ENCODE data around the gene ALMS1.
"Not testable (repeated sequence)": the region's sequence is repeated elsewhere in the genome, so short reads cannot be mapped to it uniquely, and the experiment has no call there.

The ALMS1 gene, protein sequence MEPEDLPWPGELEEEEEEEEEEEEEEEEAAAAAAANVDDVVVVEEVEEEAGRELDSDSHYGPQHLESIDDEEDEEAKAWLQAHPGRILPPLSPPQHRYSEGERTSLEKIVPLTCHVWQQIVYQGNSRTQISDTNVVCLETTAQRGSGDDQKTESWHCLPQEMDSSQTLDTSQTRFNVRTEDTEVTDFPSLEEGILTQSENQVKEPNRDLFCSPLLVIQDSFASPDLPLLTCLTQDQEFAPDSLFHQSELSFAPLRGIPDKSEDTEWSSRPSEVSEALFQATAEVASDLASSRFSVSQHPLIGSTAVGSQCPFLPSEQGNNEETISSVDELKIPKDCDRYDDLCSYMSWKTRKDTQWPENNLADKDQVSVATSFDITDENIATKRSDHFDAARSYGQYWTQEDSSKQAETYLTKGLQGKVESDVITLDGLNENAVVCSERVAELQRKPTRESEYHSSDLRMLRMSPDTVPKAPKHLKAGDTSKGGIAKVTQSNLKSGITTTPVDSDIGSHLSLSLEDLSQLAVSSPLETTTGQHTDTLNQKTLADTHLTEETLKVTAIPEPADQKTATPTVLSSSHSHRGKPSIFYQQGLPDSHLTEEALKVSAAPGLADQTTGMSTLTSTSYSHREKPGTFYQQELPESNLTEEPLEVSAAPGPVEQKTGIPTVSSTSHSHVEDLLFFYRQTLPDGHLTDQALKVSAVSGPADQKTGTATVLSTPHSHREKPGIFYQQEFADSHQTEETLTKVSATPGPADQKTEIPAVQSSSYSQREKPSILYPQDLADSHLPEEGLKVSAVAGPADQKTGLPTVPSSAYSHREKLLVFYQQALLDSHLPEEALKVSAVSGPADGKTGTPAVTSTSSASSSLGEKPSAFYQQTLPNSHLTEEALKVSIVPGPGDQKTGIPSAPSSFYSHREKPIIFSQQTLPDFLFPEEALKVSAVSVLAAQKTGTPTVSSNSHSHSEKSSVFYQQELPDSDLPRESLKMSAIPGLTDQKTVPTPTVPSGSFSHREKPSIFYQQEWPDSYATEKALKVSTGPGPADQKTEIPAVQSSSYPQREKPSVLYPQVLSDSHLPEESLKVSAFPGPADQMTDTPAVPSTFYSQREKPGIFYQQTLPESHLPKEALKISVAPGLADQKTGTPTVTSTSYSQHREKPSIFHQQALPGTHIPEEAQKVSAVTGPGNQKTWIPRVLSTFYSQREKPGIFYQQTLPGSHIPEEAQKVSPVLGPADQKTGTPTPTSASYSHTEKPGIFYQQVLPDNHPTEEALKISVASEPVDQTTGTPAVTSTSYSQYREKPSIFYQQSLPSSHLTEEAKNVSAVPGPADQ (N-terminal part only)

DNA sequence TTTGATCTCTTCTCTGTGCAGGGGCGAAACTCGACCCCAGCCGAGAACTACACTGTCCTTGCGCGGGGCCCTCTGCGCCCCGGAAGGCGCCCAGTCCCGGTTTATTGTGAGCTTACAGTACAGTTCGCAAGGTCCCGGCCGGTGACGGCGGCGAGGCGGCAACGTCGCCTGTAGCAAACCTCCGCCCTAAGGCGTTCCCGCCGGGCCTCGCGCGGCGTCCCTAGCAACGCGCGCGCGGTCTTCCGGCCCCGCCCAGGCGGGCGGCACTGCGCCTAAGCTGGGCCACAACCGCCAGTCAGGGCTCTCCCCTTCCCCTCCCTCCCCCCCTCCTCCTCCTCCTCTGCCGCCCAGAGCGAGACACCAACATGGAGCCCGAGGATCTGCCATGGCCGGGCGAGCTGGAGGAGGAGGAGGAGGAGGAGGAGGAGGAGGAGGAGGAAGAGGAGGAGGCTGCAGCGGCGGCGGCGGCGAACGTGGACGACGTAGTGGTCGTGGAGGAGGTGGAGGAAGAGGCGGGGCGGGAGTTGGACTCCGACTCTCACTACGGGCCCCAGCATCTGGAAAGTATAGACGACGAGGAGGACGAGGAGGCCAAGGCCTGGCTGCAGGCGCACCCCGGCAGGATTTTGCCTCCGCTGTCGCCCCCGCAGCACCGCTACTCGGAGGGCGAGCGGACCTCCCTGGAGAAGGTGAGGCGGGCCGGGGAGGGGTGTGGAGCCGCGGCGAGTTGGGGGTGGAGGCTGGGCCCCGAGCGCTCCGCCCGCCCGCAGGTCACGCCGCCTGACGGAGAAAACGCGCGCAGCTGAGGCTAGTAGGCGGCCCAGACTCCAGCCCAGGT is at the start of gene ALMS1:
Gene ALMS1, plus strand, starts transcription at position 333 of the 838 bp plus-strand sequence. Its CDS starts 33 bp downstream, at position 366.
- DNase-seq, result peak; percentile 94

DNA sequence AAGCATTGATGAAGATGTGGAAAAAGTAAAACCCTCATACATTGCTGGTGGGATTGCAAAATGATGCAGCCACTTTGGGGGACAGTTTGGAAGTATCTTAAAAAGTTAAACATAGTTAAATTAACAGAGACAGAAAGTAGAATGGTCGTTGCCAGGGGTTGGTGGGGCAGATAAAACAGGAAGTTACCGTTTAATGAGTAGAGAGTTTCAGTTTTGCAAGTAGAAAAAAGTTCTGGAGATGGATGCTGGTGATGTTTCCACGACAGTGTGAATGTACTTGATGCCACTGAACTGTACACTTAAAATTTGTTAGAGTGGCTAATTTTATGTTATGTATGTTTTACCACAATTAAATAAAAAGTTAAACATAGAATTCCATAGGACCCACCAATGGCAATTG is 47.8 kb upstream of the ALMS1 start:
- DNase-seq, result no peak

DNA sequence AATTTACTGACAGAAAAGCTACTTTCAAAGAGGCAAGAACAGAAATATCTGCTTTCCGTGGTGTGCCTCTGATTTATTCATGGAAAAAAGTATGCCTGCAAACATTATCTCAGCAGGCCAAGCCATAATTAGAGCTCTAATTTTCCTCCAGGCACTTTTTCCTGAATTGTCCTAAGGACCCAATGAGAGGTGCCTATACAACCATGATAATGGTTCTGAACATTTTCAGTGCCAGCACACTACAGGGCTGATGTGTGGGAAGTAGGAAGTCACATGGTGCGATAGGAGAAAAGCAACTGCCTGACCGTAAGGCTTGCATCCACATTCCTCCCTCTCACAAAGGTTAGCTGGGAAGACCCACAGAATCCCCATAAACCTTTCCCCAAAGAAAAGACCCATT is 46.4 kb upstream of the ALMS1 start:
- no peak for DNase-seq

DNA sequence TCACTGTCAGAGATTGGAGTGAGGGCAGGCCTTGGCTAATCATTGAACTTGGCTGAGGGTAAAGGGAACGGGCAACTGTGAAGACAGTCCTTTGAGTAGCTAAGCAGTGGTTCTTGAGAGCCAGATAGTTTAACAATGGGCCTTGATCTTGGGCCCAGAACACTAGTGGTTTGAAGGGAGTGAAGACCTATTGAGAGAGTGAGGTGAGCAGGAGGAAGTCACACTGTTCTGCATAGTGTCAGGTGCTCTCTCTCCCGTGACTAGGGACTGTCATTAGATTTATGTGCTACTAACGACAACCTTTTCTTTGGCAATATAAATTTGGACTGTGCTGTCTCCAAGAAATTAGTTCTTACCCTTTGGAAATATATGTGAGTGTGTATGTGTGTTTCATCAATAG is 44.6 kb upstream of the ALMS1 start:
- DNase-seq, result no peak

DNA sequence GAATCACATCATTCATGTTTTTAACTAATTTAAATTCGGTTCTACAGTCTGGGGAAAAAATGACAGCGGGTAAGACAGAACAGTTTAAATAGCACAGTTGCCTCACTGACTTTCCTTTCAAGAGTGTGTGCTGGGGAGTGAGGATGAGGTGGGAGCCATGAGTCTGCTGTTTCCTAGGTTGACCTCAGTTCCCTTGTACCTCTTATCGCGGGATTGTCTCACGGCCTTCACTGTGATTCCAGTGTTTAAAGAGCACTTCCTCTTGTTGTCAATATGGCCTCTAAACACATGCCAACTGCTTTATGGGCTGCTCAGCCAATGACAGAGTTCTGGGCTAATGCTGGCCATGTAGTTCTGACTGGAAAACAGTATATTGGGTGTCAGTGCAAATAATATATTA is 41.6 kb upstream of the ALMS1 start:
- DNase-seq, result no peak

DNA sequence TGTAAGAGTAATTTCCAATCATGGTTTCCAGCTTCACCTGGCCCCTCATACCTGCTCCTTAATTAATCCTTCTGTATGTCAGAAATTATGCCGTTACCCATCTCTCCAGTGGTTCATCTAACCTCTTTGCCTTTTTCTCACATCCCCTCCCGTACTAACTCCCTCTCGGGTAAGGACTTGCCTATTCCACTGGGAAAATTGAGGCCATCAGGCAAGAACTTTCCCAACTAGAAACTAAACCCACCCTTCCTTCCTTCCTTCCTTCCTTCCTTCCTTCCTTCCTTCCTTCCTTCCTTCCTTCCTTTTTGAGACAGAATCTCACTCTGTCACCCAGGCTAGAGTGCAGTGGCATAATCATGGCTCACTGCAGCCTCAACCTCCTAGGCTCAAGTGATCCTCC is 40.9 kb upstream of the ALMS1 start:
- not testable (repeated sequence) for DNase-seq

DNA sequence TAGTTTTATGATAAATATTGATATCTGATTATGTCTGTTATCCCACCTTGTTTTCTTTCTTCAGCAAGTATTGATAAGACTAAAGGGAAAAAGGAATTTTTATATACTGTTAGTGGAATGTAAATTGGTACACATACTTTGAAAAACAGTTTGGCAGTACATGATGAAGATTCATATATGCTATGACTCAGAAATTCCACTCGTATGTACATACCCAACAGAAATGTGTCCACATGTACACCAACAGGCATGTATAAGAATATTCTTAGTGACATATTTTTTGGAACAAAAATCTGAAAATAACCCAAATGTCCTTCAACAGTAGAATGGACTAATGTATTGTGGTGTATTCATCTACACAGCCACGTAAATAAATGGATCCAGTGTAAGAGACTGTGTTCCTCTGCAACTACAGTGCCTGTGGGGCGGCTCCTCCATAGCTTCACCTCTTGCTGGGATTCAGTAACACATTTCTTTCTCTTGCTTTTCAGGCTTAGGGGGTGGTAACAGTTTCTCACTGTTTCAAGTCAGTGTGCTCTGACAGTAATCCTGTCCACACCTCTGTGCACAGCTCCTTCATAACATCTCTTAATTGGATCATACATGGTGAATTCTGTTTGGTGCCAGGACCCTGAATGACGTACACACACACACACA is 35.5 kb upstream of the ALMS1 start:
- DNase-seq, result no peak

DNA sequence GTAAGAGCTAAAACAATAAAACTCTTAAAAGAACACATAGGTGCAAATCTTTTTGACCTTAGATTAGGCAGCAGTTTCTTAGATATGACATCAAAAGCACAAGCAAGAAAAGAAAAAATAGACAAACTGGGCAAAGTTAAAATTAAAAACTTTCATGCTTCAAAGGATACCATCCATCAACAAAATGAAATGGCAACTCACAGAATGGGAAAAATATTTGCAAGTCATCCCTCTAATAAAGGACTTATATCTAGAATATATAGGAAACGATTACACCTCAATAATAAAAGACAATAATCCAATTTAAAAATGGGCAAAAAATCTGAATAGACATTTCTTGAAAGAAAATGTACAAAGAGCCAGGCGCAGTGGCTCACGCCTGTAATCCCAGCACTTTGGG is 29.5 kb upstream of the ALMS1 start:
- no peak for DNase-seq

DNA sequence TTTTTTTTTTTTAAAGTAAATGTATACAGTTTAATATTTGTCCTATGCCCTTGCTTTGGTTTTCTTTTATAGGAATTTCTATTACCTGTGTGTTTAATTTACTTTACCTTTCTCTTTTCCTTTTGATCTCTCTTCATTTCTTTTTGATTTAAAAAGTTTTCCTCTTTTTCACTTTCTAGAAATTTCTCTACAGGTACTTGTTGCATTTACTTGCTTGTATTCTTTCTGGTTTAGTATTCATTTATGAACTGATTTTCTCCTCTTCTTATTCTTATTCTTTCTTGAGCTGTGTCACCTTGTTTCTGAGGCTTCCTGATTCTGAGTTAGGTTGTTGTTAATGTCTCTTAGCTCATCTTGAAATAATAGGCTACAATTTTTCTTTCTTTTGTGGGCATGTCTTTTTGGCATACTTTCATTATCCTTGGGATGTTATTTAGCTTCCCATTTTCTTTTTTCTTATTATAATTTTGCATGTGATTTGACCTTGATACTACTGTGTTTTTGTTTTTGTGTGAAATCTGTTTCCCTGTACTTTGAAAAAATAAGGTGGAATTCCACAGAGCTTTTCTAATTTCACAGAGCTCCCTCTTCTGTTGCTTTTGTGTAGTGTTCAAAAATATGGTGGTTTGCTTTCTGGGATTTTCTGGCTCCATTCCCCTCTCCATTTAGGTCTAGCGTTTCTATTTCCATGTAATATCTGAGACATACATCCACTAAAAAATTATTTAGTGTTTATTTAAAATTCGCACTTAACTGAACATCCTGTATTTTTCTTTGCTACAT is 25.5 kb upstream of the ALMS1 start:
- DNase-seq, result no peak

DNA sequence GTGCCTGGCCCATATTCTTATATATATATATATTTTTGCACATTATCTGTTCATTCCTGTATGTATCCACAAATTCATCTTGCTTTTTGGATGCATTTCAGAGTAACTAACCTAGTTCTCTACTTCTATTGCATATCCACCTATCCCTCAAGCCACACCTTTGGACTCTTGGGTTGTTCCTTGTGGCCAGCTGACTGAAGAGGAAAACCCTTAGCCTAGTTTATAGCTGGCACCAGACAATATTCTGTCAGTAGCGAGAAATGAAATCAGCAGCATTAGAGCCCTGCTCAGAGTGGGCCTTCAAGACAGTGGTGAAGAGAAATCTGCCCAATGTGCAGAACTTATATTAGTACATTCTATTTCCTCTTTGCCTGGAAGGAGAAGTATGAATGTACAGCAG is 19.6 kb upstream of the ALMS1 start:
- DNase-seq, result no peak

DNA sequence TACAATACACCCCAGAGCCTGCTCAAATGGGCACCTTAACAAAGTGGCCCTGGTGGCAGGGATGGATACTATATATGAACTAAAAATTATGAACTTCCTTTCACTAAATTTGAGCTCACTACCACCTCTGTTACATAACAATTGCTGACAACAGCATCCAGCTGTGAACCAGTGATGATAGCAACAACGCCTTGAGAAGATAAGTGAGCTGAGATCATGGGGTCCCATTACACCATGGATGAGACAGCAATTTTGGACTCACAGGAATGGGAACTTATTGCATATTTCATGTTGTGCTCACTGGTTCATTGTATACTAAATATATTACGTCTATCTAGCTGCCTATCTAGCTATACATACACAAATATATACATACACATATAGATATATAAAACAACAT is 16.9 kb upstream of the ALMS1 start:
- no peak for DNase-seq

DNA sequence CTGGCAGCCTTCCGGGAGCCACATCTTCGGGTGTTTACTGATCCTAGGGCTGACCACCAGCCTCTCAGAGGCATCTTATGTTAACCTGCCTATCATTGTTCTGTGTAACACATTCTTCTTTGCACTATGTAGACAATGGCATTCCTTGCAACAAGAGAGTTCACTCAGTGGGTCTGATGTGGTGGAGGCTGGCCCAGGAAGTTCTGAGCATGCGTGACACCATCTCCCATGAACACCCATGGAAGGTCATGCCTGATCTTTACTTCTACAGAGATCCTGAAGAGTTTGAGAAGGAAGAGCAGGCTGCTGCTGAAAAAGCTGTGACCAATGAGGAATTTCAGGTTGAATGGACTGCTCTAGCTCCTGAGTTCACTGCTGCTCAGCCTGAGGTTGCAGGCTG is 15.3 kb upstream of the ALMS1 start:
- no peak for DNase-seq

DNA sequence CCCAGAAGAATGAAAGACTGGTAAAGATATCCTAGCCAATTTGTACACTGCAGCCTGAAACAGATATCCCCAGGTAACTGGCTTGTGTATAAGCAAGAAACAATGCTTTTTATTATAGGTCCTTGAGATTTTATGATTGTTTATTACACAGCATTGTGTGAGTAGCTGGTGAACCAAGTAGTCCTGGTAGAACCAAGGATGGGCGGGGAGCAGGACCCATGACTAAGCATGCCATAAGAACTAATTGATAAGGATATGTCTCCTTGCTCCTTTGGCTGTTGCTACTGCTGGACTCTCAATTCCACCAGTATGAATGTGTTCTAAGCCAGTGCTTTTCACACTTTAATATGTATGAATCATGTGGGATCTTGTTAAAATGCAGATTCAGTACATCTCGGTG is 12.3 kb upstream of the ALMS1 start:
- no peak for DNase-seq

DNA sequence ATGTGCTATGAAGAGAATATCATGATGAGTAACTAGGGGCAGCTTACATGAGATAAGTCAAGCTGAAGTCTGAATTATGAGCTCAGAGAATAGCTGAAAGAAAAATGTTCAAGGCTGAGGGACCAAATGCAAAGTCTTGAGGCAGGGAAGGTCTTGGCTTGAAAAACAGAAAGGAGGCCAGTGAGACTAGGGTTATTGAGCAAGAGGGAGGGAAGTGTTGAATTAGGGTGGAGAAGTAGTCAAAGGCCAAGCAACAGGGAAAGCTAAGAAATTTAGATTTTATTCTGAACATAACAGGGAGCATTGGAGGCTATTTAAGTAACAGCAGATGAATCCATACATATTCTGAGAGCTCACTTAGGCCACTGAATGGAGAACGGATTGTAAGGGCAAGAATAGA is 11.4 kb upstream of the ALMS1 start:
- no peak for DNase-seq

DNA sequence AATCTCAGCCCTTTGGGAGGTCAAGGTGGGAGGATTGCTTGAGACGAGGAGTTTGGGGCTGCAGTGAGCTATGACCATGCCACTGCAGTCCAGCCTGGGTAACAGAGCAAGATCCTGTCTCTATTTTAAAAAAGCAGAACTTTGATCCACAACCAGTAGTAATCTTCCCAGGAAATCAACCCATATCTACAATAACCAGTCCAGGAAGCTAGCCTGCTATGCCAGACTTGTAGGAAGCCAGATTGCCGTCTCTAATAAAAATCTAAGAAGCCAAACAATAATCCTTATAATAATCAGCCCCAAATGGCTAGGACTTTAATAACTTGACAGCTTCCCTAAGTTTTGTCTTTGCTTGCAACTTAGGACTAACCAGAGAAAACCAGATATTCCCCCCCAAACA is 9.0 kb upstream of the ALMS1 start:
- DNase-seq, result no peak

DNA sequence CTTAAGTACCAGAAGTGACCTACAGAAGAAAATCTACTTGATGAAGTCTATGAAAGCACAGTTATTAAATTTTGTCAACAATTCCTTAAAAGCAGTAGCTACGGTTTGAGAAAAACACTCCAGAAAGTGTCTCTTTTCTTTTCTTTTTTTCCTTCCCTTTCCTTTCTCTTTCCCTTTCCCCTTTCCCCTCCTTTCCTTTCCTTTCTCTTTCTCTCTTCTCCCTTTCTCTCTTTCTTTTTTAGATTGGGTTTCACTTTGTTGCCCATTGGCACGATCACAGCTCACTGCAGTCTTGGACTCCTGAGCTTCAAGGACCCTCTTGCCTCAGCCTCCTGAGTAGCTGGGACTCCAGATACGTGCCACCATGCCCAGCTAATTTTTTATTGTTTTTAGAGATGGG is 2.6 kb upstream of the ALMS1 start:
- DNase-seq, result no peak

DNA sequence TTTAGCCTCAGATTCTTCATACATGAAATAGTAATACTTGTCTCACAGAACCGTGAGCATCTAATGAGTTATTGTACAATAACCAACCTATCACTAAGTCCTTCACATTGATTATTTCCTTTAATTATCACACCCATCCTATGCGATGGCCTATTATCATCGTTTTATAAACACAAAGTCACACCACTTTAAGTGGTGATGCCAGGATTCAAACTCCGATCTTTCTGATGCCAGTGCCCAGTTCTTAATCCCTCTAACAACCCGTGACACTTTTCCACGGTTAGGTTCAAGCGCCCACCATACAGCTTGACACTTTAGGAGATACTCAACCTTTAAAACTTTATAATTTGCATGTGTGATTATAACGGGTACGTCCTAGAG is 523 bp upstream of the ALMS1 start:
- DNase-seq, result no peak

DNA sequence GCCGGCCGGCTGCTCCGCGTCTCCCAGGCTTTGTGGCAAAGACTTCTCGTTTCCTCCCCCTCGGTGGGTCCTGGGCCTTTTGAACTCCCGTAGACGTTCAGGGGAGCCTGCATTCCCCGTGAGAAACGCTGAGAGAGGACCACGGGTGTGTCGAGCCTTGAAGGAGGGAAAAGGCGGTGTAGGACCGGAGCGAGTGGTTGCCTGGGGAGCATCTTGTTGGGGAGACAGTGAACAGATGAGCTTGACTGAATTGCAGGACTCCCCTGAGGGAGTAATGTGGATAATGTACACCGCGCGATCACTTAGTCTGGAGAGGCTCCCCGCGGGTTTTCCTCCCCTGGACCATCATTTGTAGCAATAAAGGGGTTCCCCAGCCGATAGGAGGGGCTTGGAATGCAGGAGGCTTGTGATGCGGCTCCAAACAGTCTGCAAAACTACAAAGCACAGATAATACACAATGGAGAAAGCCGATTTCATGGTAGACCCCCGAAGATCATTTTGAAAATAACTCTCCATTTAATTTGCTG is 769 bp downstream of the ALMS1 start:
- no peak for DNase-seq

DNA sequence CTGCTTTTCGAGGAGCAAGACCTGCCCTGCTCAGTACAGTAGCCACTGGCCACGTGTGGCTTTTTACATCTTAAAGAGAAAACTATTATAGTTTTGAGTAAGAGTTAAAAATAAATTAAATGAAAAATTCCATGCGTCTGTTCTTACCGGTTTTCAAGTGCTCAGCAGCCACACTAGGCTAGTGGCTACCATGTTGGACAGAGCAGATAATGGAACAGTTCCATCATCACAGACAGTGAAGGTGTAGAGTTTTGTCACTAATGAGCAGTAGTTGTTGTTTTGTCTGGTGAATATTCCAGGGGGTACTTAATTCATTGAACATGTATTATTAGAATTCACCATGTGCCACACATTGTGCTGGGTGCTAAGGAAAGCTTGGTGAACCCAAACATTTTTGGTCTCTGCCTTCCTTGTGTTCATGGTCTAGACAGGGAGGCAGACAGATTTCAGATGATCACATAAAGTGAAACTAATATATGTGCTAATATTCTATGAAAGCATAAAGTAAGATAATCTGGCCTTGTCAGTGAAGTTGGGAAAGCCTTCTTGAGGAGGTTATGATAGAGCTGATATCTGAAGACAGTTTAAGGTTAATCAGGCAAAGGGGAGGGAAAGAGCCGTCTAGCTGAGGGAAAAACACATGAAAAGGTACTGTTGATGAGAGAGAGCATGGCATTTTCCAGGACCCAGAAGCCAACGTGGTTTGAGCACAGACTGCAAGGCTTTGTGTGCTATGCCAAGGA is 1.4 kb downstream of the ALMS1 start:
- no peak for DNase-seq

Data from femur (tissue), 1 donor.